H1 (cell line): Measurements from ENCODE around the gene TVP23B. TPM values are rescaled to one million over a fixed set of nuclear protein-coding genes. Genes with fewer than 3 reads are reported as not detected.
A peak's percentile ranks its signal among the peaks of the same experiment; 100 is the strongest.
"Not testable (repeated sequence)": the region's sequence is repeated elsewhere in the genome, so short reads cannot be mapped to it uniquely, and the experiment has no call there.

Source experiments
- CTCF ChIA-PET: fragments of 300-600 bp; sonication (Branson Sonifier 250); formaldehyde crosslinking; loops from one replicate; lab custom pipeline; 2021; ENCODE audit not compliant: partially characterized antibody; lab: Charles Lee
- POLR2A ChIA-PET: fragments of 300-600 bp; sonication (Branson Sonifier 250); formaldehyde crosslinking; loops from one replicate; lab custom pipeline; 2021; ENCODE audit warnings: inconsistent platforms; ENCODE audit not compliant: partially characterized antibody; lab: Charles Lee
- DNase-seq, 2 experiments: peaks; one replicate each; pipeline versions ENCODE4 v3.0.0 to v3.0.0-alpha.2; 2010 to 2022; ENCODE audit warnings: low spot score in 2 of 2, low read depth in 1 of 2, mixed read lengths in 1 of 2
- FAIRE-seq: peaks from 2 replicates; lab custom pipeline; 2011; peaks lifted over from hg19 to GRCh38; lab: Jason Lieb, UNC
- H2AFZ ChIP-seq: 2 replicates; pipeline ENCODE4 v1.8.1; 2012; ENCODE audit warnings: low read length, inconsistent platforms
- H2AK5ac ChIP-seq: 2 replicates; pipeline ENCODE4 v1.6.1; 2013; ENCODE audit warnings: low read depth, low read length
- H2BK120ac ChIP-seq: replicated peaks from 2 replicates; pipeline ENCODE3; 2013; ENCODE audit warnings: low read depth, low read length, inconsistent platforms
- H2BK12ac ChIP-seq: 2 replicates; pipeline ENCODE4 v1.6.1; 2013; ENCODE audit warnings: low read depth, low read length
- H2BK15ac ChIP-seq: 2 replicates; pipeline ENCODE4 v1.6.1; 2013; ENCODE audit warnings: low read length
- H2BK20ac ChIP-seq: 2 replicates; pipeline ENCODE4 v1.6.1; 2013; ENCODE audit warnings: low read length
- H2BK5ac ChIP-seq: 2 replicates; pipeline ENCODE4 v1.6.1; 2013; ENCODE audit warnings: low read depth, low read length
- H3K14ac ChIP-seq: 2 replicates; pipeline ENCODE4 v1.6.1; 2013; ENCODE audit warnings: inconsistent platforms; ENCODE audit not compliant: insufficient read length
- H3K18ac ChIP-seq: 2 replicates; pipeline ENCODE4 v1.6.1; 2013; ENCODE audit warnings: low read length; ENCODE audit errors: extremely low read depth
- H3K23ac ChIP-seq: 2 replicates; pipeline ENCODE4 v1.6.1; 2013; ENCODE audit warnings: inconsistent platforms; ENCODE audit not compliant: insufficient read length
- H3K23me2 ChIP-seq: 2 replicates; pipeline ENCODE4 v1.6.1; 2013; ENCODE audit warnings: low read depth, low read length
- H3K27ac ChIP-seq: 2 replicates; pipeline ENCODE4 v1.6.1; 2011; ENCODE audit warnings: low read depth, low read length, inconsistent platforms
- H3K27me3 ChIP-seq, 4 experiments: replicated peaks in 1 of 4; 1 replicate in 1 of 4; 2 replicates in 3 of 4; pipeline versions ENCODE4 v1.6.1 to v1.8.1; 2011 to 2013; ENCODE audit warnings: low read length in 3 of 4, mild to moderate bottlenecking in 3 of 4, inconsistent platforms in 2 of 4, mixed read lengths in 2 of 4, moderate library complexity in 1 of 4; ENCODE audit not compliant: control insufficient read depth in 3 of 4, insufficient read depth in 3 of 4; ENCODE audit errors: extremely low read depth in 1 of 4
- H3K36me3 ChIP-seq, 4 experiments: 2 replicates each; pipeline versions ENCODE4 v1.6.1 to v1.8.1; 2011 to 2013; ENCODE audit warnings: mild to moderate bottlenecking in 4 of 4, low read length in 3 of 4, moderate library complexity in 2 of 4, control low read depth in 1 of 4, inconsistent platforms in 1 of 4; ENCODE audit not compliant: insufficient read depth in 4 of 4, control insufficient read depth in 2 of 4
- H3K4ac ChIP-seq: replicated peaks from 2 replicates; pipeline ENCODE3; 2013; ENCODE audit warnings: low read length, low read depth, mixed read lengths, inconsistent platforms; ENCODE audit not compliant: insufficient read length
- H3K4me1 ChIP-seq, 4 experiments: replicated peaks in 1 of 4; 1 replicate in 1 of 4; 2 replicates in 3 of 4; pipeline versions ENCODE4 v1.6.1 to v1.8.1; 2011 to 2013; ENCODE audit warnings: low read length in 3 of 4, inconsistent platforms in 2 of 4, mixed read lengths in 1 of 4; ENCODE audit not compliant: insufficient read depth in 4 of 4, control insufficient read depth in 3 of 4
- H3K4me2 ChIP-seq, 2 experiments: 2 replicates each; pipeline versions ENCODE4 v1.6.1 to v1.8.1; 2011 to 2013; ENCODE audit warnings: low read depth in 2 of 2, low read length in 2 of 2, control low read depth in 1 of 2, inconsistent platforms in 1 of 2, mild to moderate bottlenecking in 1 of 2; ENCODE audit not compliant: insufficient read depth in 1 of 2
- H3K4me3 ChIP-seq, 4 experiments: fragments of 200-600, 300-600 bp in 1 of 4; sonication (generic), shearing (Covaris generic), sonication (Bioruptor Twin) in 1 of 4; 2 replicates each; pipeline versions ENCODE4 v1.5.1 to v1.8.1; 2011 to 2016; ENCODE audit warnings: low read length in 4 of 4, low read depth in 3 of 4, control low read depth in 2 of 4, inconsistent platforms in 2 of 4, mild to moderate bottlenecking in 2 of 4, mixed read lengths in 1 of 4, moderate library complexity in 1 of 4; ENCODE audit not compliant: insufficient read depth in 2 of 4; ENCODE audit errors: extremely low read depth in 1 of 4
- H3K56ac ChIP-seq: replicated peaks from 2 replicates; pipeline ENCODE3; 2013; ENCODE audit warnings: low read depth, mild to moderate bottlenecking, mixed read lengths, low read length, inconsistent platforms; ENCODE audit not compliant: insufficient read length
- H3K79me1 ChIP-seq: 2 replicates; pipeline ENCODE4 v1.6.1; 2013; ENCODE audit warnings: low read depth, low read length, control low read depth
- H3K79me2 ChIP-seq, 2 experiments: 2 replicates each; pipeline versions ENCODE4 v1.6.1 to v1.8.1; 2012 to 2013; ENCODE audit warnings: low read length in 2 of 2, mild to moderate bottlenecking in 2 of 2, inconsistent platforms in 1 of 2; ENCODE audit not compliant: insufficient read depth in 2 of 2, control insufficient read depth in 1 of 2
- H3K9ac ChIP-seq, 4 experiments: replicated peaks in 1 of 4; 1 replicate in 1 of 4; 2 replicates in 3 of 4; pipeline versions ENCODE4 v1.6.1 to v1.8.1; 2011 to 2013; ENCODE audit warnings: low read depth in 3 of 4, low read length in 3 of 4, control low read depth in 2 of 4, mild to moderate bottlenecking in 2 of 4, moderate library complexity in 2 of 4, inconsistent platforms in 1 of 4; ENCODE audit errors: extremely low read depth in 1 of 4
- H3K9me3 ChIP-seq, 2 experiments: 2 replicates each; pipeline versions ENCODE4 v1.6.1 to v1.8.1; 2012 to 2013; ENCODE audit warnings: mild to moderate bottlenecking in 2 of 2, moderate library complexity in 2 of 2, control low read depth in 1 of 2, inconsistent platforms in 1 of 2, low read depth in 1 of 2, low read length in 1 of 2, mixed read lengths in 1 of 2; ENCODE audit not compliant: insufficient read depth in 2 of 2
- H4K20me1 ChIP-seq, 2 experiments: replicated peaks in 1 of 2; 2 replicates each; pipeline versions ENCODE3 to v1.8.1; 2011 to 2013; ENCODE audit warnings: inconsistent platforms in 2 of 2, low read length in 2 of 2, mild to moderate bottlenecking in 1 of 2; ENCODE audit not compliant: insufficient read depth in 2 of 2, control insufficient read depth in 1 of 2
- H4K5ac ChIP-seq: 2 replicates; pipeline ENCODE4 v1.6.1; 2013; ENCODE audit warnings: low read length, low read depth, mixed read lengths, inconsistent platforms; ENCODE audit not compliant: insufficient read length
- H4K8ac ChIP-seq: 2 replicates; pipeline ENCODE4 v1.8.0; 2013; ENCODE audit warnings: mild to moderate bottlenecking, moderate library complexity, low read length, inconsistent platforms; ENCODE audit not compliant: insufficient read depth; ENCODE audit errors: extremely low read depth
- H4K91ac ChIP-seq: replicated peaks from 2 replicates; pipeline ENCODE3; 2013; ENCODE audit warnings: low read length, mixed read lengths, inconsistent platforms; ENCODE audit not compliant: insufficient read length
- WGBS, 2 experiments: shearing (Covaris generic) in 1 of 2; methylation state at CpG; one replicate each; pipeline versions ENCODE4 v1.1.6 to v1.1.7; 2013 to 2015; ENCODE audit warnings: low lambda C conversion rate in 2 of 2, mixed read lengths in 2 of 2, inconsistent platforms in 1 of 2, low coverage in 1 of 2, missing lambda C conversion rate in 1 of 2; ENCODE audit not compliant: insufficient replicate concordance in 2 of 2, insufficient coverage in 1 of 2, insufficient read length in 1 of 2; ENCODE audit errors: extremely low coverage in 1 of 2, missing lambda C conversion rate in 1 of 2; 5-methylcytosine and 5-hydroxymethylcytosine counted together
- polyA plus RNA-seq, 7 experiments: library from polyadenylated mRNA; depleted of rRNA in 3 of 7; stranded (reverse) in 5 of 7; unstranded in 2 of 7; fragments of >200 nt in 5 of 7; fragments of 200-250 nt in 2 of 7; gene quantifications; 1 replicate in 5 of 7; 2 replicates in 1 of 7; 4 replicates in 1 of 7; pipeline versions ENCODE4 v1.2.1 to v1.2.3, GENCODE V29; 2011 to 2013; ENCODE audit warnings: missing spikeins in 2 of 7, mixed read lengths in 2 of 7
- total RNA-seq: library from RNA; stranded (reverse); fragmentation: NEBNext Ultra II Directional; extraction: Animal tissue kit (Norgen Biotek cat#: 25700); gene quantifications from 2 replicates; pipeline ENCODE4 v1.2.1, GENCODE V29; 2021

The TVP23B gene
- total and polyA plus RNA-seq, 2 of the 8 experiments (the other 6 are each of a cell fraction or from before 2014, with no cell fraction given): 11.5 to 22.7 TPM

GRCh38 chr17:18743699-18744421, 37.1 kb upstream of the TVP23B start, which contains the start of gene FBXW10:
Gene FBXW10, plus strand, starts transcription at chr17:18744054. Its CDS starts 191 bp downstream, at chr17:18744245.
- H3K27ac ChIP-seq, POLR2A ChIA-PET, CTCF ChIA-PET, H2BK20ac ChIP-seq, H3K9ac ChIP-seq, H3K79me1 ChIP-seq, H3K4me3 ChIP-seq, H3K4me1 ChIP-seq, H3K4ac ChIP-seq, H3K23ac ChIP-seq, H4K8ac ChIP-seq, H3K18ac ChIP-seq, H4K91ac ChIP-seq, H2BK12ac ChIP-seq, H2AK5ac ChIP-seq, H3K14ac ChIP-seq, H3K79me2 ChIP-seq, H4K20me1 ChIP-seq, H3K56ac ChIP-seq, DNase-seq, H3K9me3 ChIP-seq, H2BK120ac ChIP-seq, H4K5ac ChIP-seq, H2AFZ ChIP-seq, H3K23me2 ChIP-seq, H2BK5ac ChIP-seq, H3K27me3 ChIP-seq, H3K4me2 ChIP-seq, H3K36me3 ChIP-seq, H2BK15ac ChIP-seq: not testable (repeated sequence)
- FAIRE-seq: peak; percentile 68
- WGBS, 2 experiments: 56% methylated on average over 9 of the region's 10 CpGs; no CpG with 5 or more reads in 1 of the 2 experiments
